Measurements from ENCODE around the gene MAP3K7CL.
A peak's percentile ranks its signal among the peaks of the same experiment; 100 is the strongest.
"Not testable (repeated sequence)": the region's sequence is repeated elsewhere in the genome, so short reads cannot be mapped to it uniquely, and the experiment has no call there.

MAP3K7CL gene

GRCh38 chr21:29162825-29163224 is 32.4 kb downstream of the MAP3K7CL start:
- not testable (repeated sequence) for H3K14ac ChIP-seq (ENCODE audit: low read length); H3K4me2 ChIP-seq (ENCODE audit: low read length); H3K9me3 ChIP-seq (ENCODE audit: insufficient read depth, low read depth, low read length); H3K23ac ChIP-seq (ENCODE audit: low read length); H3K27ac ChIP-seq (ENCODE audit: low read depth, low read length); H3K4me1 ChIP-seq (ENCODE audit: control insufficient read depth in 1 of 2, insufficient read depth in 2 of 2, low read length in 2 of 2); H2BK12ac ChIP-seq (ENCODE audit: low read length); H3K79me1 ChIP-seq (ENCODE audit: low read length); H2BK120ac ChIP-seq (ENCODE audit: insufficient read depth, low read length, poor library complexity); H3K18ac ChIP-seq (ENCODE audit: low read length); H3K4ac ChIP-seq (ENCODE audit: low read depth, low read length); H3K36me3 ChIP-seq (ENCODE audit: control insufficient read depth in 1 of 2, insufficient read depth in 2 of 2, low read length in 2 of 2); H2BK5ac ChIP-seq (ENCODE audit: low read depth, low read length, poor library complexity); H4K12ac ChIP-seq (ENCODE audit: low read depth, low read length); H2AFZ ChIP-seq (ENCODE audit: insufficient read depth, low read length, poor library complexity); H3K79me2 ChIP-seq (ENCODE audit: control insufficient read depth, insufficient read depth, low read length, poor library complexity); H2AK5ac ChIP-seq (ENCODE audit: low read length); H3K4me3 ChIP-seq (ENCODE audit: low read depth, low read length); H3K27me3 ChIP-seq (ENCODE audit: insufficient read depth, low read length); H3K9ac ChIP-seq (ENCODE audit: low read length); H4K8ac ChIP-seq (ENCODE audit: low read depth, low read length); H4K91ac ChIP-seq (ENCODE audit: low read depth, low read length)
- DNase-seq = peak; percentile 27 to 60
- no CpG with 5 or more reads among the region's 9 CpGs for WGBS (ENCODE audit: extremely low coverage, insufficient coverage, insufficient read length)

- Histone ChIP-seq H3K4me2 (ENCODE audit: low read length) (no peak overlapping the region), H3K4me3 (ENCODE audit: low read depth, low read length) (no peak overlapping the region), H2BK5ac (ENCODE audit: low read depth, low read length, poor library complexity) (no peak overlapping the region), H3K36me3 (ENCODE audit: control insufficient read depth in 1 of 2, insufficient read depth in 2 of 2, low read length in 2 of 2) (no peaks in the 10 kb centered on the region), H3K14ac (ENCODE audit: low read length) (no peak overlapping the region), H4K91ac (ENCODE audit: low read depth, low read length) (no peak overlapping the region), H3K4ac (ENCODE audit: low read depth, low read length) (no peak overlapping the region), H2BK12ac (ENCODE audit: low read length) (no peak overlapping the region), H4K8ac (ENCODE audit: low read depth, low read length) (no peak overlapping the region), H3K4me1 (ENCODE audit: control insufficient read depth in 1 of 2, insufficient read depth in 2 of 2, low read length in 2 of 2) (no peaks in the 10 kb centered on the region), H3K27ac (ENCODE audit: low read depth, low read length) (no peak overlapping the region), H3K18ac (ENCODE audit: low read length) (no peak overlapping the region), H2AFZ (ENCODE audit: insufficient read depth, low read length, poor library complexity) (no peak overlapping the region), H3K9ac (ENCODE audit: low read length) (no peak overlapping the region), H3K27me3 (ENCODE audit: insufficient read depth, low read length) (no peaks in the 10 kb centered on the region), H3K79me2 (ENCODE audit: control insufficient read depth, insufficient read depth, low read length, poor library complexity) (no peaks in the 10 kb centered on the region), H3K23ac (ENCODE audit: low read length) (no peak overlapping the region), H4K12ac (ENCODE audit: low read depth, low read length) (no peak overlapping the region), H3K9me3 (ENCODE audit: insufficient read depth, low read depth, low read length) (no peaks in the 10 kb centered on the region), H3K79me1 (ENCODE audit: low read length) (no peaks in the 10 kb centered on the region), H2BK120ac (ENCODE audit: insufficient read depth, low read length, poor library complexity) (peak overlapping the region; percentile 43), H2AK5ac (ENCODE audit: low read length) (no peak overlapping the region)
- no CpG with 5 or more reads among the region's 9 CpGs for WGBS (ENCODE audit: extremely low coverage, insufficient coverage, insufficient read length)
- peak; percentile 52 to 74 for DNase-seq
Observed at GRCh38 chr21:29163341-29164115, 33.1 kb downstream of the MAP3K7CL start.

GRCh38 chr21:29164323-29164942 is 34.0 kb downstream of the MAP3K7CL start:
- no peak overlapping the region for H4K8ac ChIP-seq (ENCODE audit: low read depth, low read length)
- no peak overlapping the region for H3K4me2 ChIP-seq (ENCODE audit: low read length)
- no peak overlapping the region for H4K12ac ChIP-seq (ENCODE audit: low read depth, low read length)
- H3K79me2 ChIP-seq (ENCODE audit: control insufficient read depth, insufficient read depth, low read length, poor library complexity) = no peaks in the 10 kb centered on the region
- H3K18ac ChIP-seq (ENCODE audit: low read length) = no peak overlapping the region
- no peak overlapping the region for H3K14ac ChIP-seq (ENCODE audit: low read length)
- H3K4ac ChIP-seq (ENCODE audit: low read depth, low read length) = no peak overlapping the region
- H2AK5ac ChIP-seq (ENCODE audit: low read length) = no peak overlapping the region
- H3K36me3 ChIP-seq (ENCODE audit: control insufficient read depth in 1 of 2, insufficient read depth in 2 of 2, low read length in 2 of 2) = no peaks in the 10 kb centered on the region
- H2BK120ac ChIP-seq (ENCODE audit: insufficient read depth, low read length, poor library complexity) = no peak overlapping the region
- DNase-seq = peak; percentile 46 to 82
- H2BK5ac ChIP-seq (ENCODE audit: low read depth, low read length, poor library complexity) = no peak overlapping the region
- no peaks in the 10 kb centered on the region for H3K79me1 ChIP-seq (ENCODE audit: low read length)
- no peak overlapping the region for H3K23ac ChIP-seq (ENCODE audit: low read length)
- H3K27me3 ChIP-seq (ENCODE audit: insufficient read depth, low read length) = no peaks in the 10 kb centered on the region
- no CpG with 5 or more reads among the region's 8 CpGs for WGBS (ENCODE audit: extremely low coverage, insufficient coverage, insufficient read length)
- H2AFZ ChIP-seq (ENCODE audit: insufficient read depth, low read length, poor library complexity) = no peak overlapping the region
- H3K9ac ChIP-seq (ENCODE audit: low read length) = no peak overlapping the region
- no peak overlapping the region for H3K27ac ChIP-seq (ENCODE audit: low read depth, low read length)
- H4K91ac ChIP-seq (ENCODE audit: low read depth, low read length) = no peak overlapping the region
- H3K9me3 ChIP-seq (ENCODE audit: insufficient read depth, low read depth, low read length) = no peaks in the 10 kb centered on the region
- H3K4me3 ChIP-seq (ENCODE audit: low read depth, low read length) = no peak overlapping the region
- no peak overlapping the region for H2BK12ac ChIP-seq (ENCODE audit: low read length)
- no peaks in the 10 kb centered on the region for H3K4me1 ChIP-seq (ENCODE audit: control insufficient read depth in 1 of 2, insufficient read depth in 2 of 2, low read length in 2 of 2)

GRCh38 chr21:29166323-29166722 is 35.9 kb downstream of the MAP3K7CL start:
- Histone ChIP-seq H2BK120ac (ENCODE audit: insufficient read depth, low read length, poor library complexity) (no peak overlapping the region), H3K79me2 (ENCODE audit: control insufficient read depth, insufficient read depth, low read length, poor library complexity) (no peaks in the 10 kb centered on the region), H2AK5ac (ENCODE audit: low read length) (no peak overlapping the region), H3K4ac (ENCODE audit: low read depth, low read length) (no peak overlapping the region), H3K4me3 (ENCODE audit: low read depth, low read length) (no peak overlapping the region), H3K36me3 (ENCODE audit: control insufficient read depth in 1 of 2, insufficient read depth in 2 of 2, low read length in 2 of 2) (no peaks in the 10 kb centered on the region), H2BK12ac (ENCODE audit: low read length) (no peak overlapping the region), H3K27me3 (ENCODE audit: insufficient read depth, low read length) (no peaks in the 10 kb centered on the region), H4K8ac (ENCODE audit: low read depth, low read length) (no peak overlapping the region), H2AFZ (ENCODE audit: insufficient read depth, low read length, poor library complexity) (no peak overlapping the region), H3K27ac (ENCODE audit: low read depth, low read length) (no peak overlapping the region), H3K23ac (ENCODE audit: low read length) (no peak overlapping the region), H3K4me1 (ENCODE audit: control insufficient read depth in 1 of 2, insufficient read depth in 2 of 2, low read length in 2 of 2) (no peaks in the 10 kb centered on the region), H3K9me3 (ENCODE audit: insufficient read depth, low read depth, low read length) (no peaks in the 10 kb centered on the region), H3K14ac (ENCODE audit: low read length) (no peak overlapping the region), H3K79me1 (ENCODE audit: low read length) (no peaks in the 10 kb centered on the region), H2BK5ac (ENCODE audit: low read depth, low read length, poor library complexity) (no peak overlapping the region), H3K18ac (ENCODE audit: low read length) (no peak overlapping the region), H3K4me2 (ENCODE audit: low read length) (no peak overlapping the region), H4K91ac (ENCODE audit: low read depth, low read length) (no peak overlapping the region), H4K12ac (ENCODE audit: low read depth, low read length) (no peak overlapping the region), H3K9ac (ENCODE audit: low read length) (no peak overlapping the region)
- DNase-seq = no peak
- no CpG with 5 or more reads among the region's 3 CpGs for whole genome bisulfite sequencing (ENCODE audit: extremely low coverage, insufficient coverage, insufficient read length)

All from trophoblast cell (in vitro differentiated cells and primary cell).